ENCODE results near the gene LDHAL6B. TPM values are rescaled to one million over a fixed set of nuclear protein-coding genes. Genes with fewer than 3 reads are reported as not detected.

The LDHAL6B gene
- total RNA-seq, 2 experiments from 2014 or later, result not detected

DNA sequence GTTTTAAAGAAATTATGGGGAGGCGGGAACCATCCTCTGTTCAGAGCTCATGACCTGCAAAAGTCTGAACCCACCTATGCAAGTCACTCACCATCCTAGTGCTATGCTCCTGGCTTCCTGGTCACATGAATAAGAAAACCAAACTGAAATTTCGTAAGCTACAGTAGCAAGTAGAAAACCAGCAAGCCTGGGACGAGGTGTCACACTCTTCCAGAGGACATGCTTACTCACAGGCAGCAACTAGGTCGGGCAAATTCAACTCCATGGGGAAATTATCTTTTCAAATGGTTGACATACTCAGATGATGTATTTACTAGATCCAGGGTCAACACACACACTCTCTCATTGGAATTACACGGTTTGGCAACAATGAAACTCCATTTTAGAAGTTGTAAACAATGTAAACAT, 31.3 kb downstream of the LDHAL6B start:
- DNase-seq (peak in 2 of 14 experiments; percentile 4 to 16), ATAC-seq (ENCODE audit: poor library complexity) (no peak)
- H3K27ac Mint-ChIP-seq, result no peak overlapping the region
- intact Hi-C loops (cut with DNase I, micrococcal nuclease), result no loop called here
- H3K9me3 Mint-ChIP-seq, result no peaks in the 10 kb centered on the region
- H3K27ac ChIP-seq (ENCODE audit: low read depth in 1 of 2, low read length in 2 of 2), result no peak overlapping the region
- ChIA-PET CTCF (no interaction called here), POLR2A (no interaction called here)
- no peaks in the 10 kb centered on the region for H3K9me3 ChIP-seq (ENCODE audit: control insufficient read depth in 1 of 2, insufficient read depth in 1 of 2, low read length in 2 of 2)
- H3K4me3 Mint-ChIP-seq, result no peak overlapping the region
- H3K27me3 Mint-ChIP-seq, result peaks cover 4% of the 10 kb centered on the region
- H3K36me3 ChIP-seq (ENCODE audit: insufficient read depth, low read length), result no peaks in the 10 kb centered on the region
- H3K4me3 ChIP-seq (ENCODE audit: low read length), result no peak overlapping the region
- no peaks in the 10 kb centered on the region for H3K36me3 Mint-ChIP-seq (ENCODE audit: low read depth)
- no peaks in the 10 kb centered on the region for H3K4me1 ChIP-seq (ENCODE audit: insufficient read depth, low read length)
- no peaks in the 10 kb centered on the region for H3K4me1 Mint-ChIP-seq (ENCODE audit: low read depth)
- no peaks in the 10 kb centered on the region for H3K27me3 ChIP-seq (ENCODE audit: control insufficient read depth in 1 of 2, insufficient read depth in 2 of 2, low read length in 2 of 2)
- TF ChIP-seq CTCF (IDR thresholded peaks at IDR 0.05), result no peak

GRCh38 chr15:59240036-59240435, 33.4 kb downstream of the LDHAL6B start:
- H3K36me3 Mint-ChIP-seq (ENCODE audit: low read depth), result no peaks in the 10 kb centered on the region
- Histone ChIP-seq H3K27ac (ENCODE audit: low read depth in 1 of 2, low read length in 2 of 2) (no peak overlapping the region), H3K4me1 (ENCODE audit: insufficient read depth, low read length) (no peaks in the 10 kb centered on the region), H3K36me3 (ENCODE audit: insufficient read depth, low read length) (no peaks in the 10 kb centered on the region), H3K9me3 (ENCODE audit: control insufficient read depth in 1 of 2, insufficient read depth in 1 of 2, low read length in 2 of 2) (no peaks in the 10 kb centered on the region), H3K4me3 (ENCODE audit: low read length) (no peak overlapping the region), H3K27me3 (ENCODE audit: control insufficient read depth in 1 of 2, insufficient read depth in 2 of 2, low read length in 2 of 2) (no peaks in the 10 kb centered on the region)
- no peaks in the 10 kb centered on the region for H3K4me1 Mint-ChIP-seq (ENCODE audit: low read depth)
- DNase-seq, result no peak
- no peak for TF ChIP-seq CTCF (IDR thresholded peaks at IDR 0.05)
- no peaks in the 10 kb centered on the region for H3K9me3 Mint-ChIP-seq
- H3K27me3 Mint-ChIP-seq, result peaks cover 4% of the 10 kb centered on the region
- intact Hi-C loops (cut with DNase I, micrococcal nuclease), result loop anchor here in 1 of 2 experiments (10.0 kb wide), 1 partner anchor 265 kb away; no protein-coding TSS in a partner anchor
- ATAC-seq (ENCODE audit: poor library complexity), result no peak
- ChIA-PET CTCF (no interaction called here), POLR2A (no interaction called here)
- H3K27ac Mint-ChIP-seq, result no peak overlapping the region
- H3K4me3 Mint-ChIP-seq, result no peak overlapping the region

- H3K4me3 ChIP-seq (ENCODE audit: low read length), result no peak overlapping the region
- DNase-seq (no peak), ATAC-seq (ENCODE audit: poor library complexity) (no peak)
- no peak for TF ChIP-seq CTCF (IDR thresholded peaks at IDR 0.05)
- no peaks in the 10 kb centered on the region for H3K4me1 Mint-ChIP-seq (ENCODE audit: low read depth)
- no peaks in the 10 kb centered on the region for H3K36me3 Mint-ChIP-seq (ENCODE audit: low read depth)
- POLR2A ChIA-PET, result no interaction called here
- H3K4me3 Mint-ChIP-seq, result no peak overlapping the region
- H3K27me3 Mint-ChIP-seq, result peaks cover 4% of the 10 kb centered on the region
- no peaks in the 10 kb centered on the region for H3K27me3 ChIP-seq (ENCODE audit: control insufficient read depth in 1 of 2, insufficient read depth in 2 of 2, low read length in 2 of 2)
- CTCF ChIA-PET, result no interaction called here
- peaks cover 2% of the 10 kb centered on the region for H3K4me1 ChIP-seq (ENCODE audit: insufficient read depth, low read length)
- intact Hi-C loops (cut with DNase I, micrococcal nuclease), result loop anchor here in 1 of 2 experiments (10.0 kb wide), 1 partner anchor 268 kb away; no protein-coding TSS in a partner anchor
- no peak overlapping the region for H3K27ac Mint-ChIP-seq
- no peak overlapping the region for H3K27ac ChIP-seq (ENCODE audit: low read depth in 1 of 2, low read length in 2 of 2)
- no peaks in the 10 kb centered on the region for H3K36me3 ChIP-seq (ENCODE audit: insufficient read depth, low read length)
- no peaks in the 10 kb centered on the region for H3K9me3 ChIP-seq (ENCODE audit: control insufficient read depth in 1 of 2, insufficient read depth in 1 of 2, low read length in 2 of 2)
- no peaks in the 10 kb centered on the region for H3K9me3 Mint-ChIP-seq
Observed at GRCh38 chr15:59242649-59243048, 36.0 kb downstream of the LDHAL6B start.
